AG20443 (cell line): Measurements from ENCODE around the gene GEMIN4.
A peak's percentile ranks its signal among the peaks of the same experiment; 100 is the strongest.
"Not testable (repeated sequence)": the region's sequence is repeated elsewhere in the genome, so short reads cannot be mapped to it uniquely, and the experiment has no call there.

ENCODE experiments used
- DNase-seq: peaks from one replicate; pipeline ENCODE4 v3.0.0; 2012; ENCODE audit warnings: low spot score, mixed read lengths

Gene GEMIN4

DNA sequence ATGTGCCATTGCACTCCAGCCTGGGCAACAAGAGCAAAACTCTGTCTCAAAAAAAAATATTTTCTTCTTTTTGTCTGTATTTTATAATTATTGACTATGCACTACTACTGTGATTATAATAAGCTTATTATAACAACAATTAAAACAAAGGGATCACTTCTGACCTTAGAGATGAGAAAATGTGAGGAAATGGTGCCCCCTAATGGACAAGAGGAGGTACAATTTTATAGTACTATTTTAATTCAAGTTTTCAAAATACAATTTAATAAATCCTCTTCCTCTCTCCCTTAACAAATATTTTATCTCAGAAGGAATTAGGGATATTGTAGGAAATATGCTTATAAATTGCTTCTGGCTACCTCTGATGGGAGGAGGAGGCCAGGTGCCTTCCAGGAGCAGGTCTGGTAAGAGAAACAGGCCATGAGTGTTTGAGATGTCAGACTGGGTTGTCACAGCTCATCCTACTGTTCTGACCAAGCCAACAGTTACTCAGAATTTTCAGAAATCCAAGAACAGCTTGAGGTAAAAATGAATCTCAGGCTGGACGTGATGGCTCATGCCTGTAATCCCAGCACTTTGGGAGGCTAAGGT lies 51.5 kb downstream of the GEMIN4 start:
- peak; percentile 55 for DNase-seq

DNA sequence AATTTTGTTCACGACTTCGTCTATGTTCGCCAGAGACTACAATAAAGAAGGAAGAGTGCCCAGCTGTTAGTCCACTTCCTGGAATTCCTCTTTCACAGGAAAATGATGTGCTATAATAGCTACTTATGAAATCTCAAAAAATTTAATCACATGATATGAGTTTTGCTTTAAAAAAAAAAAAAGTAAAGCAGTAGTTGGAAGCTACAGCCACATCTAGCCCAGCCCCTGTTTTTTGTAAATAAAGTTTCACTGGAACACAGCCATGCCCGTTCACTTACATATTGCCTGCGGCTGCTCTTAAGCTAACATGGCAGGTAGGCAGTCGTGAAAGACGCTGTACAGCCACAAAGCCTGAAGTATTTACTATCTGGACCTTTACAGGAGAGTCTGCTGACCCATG lies 52.7 kb downstream of the GEMIN4 start:
- no peak for DNase-seq

DNA sequence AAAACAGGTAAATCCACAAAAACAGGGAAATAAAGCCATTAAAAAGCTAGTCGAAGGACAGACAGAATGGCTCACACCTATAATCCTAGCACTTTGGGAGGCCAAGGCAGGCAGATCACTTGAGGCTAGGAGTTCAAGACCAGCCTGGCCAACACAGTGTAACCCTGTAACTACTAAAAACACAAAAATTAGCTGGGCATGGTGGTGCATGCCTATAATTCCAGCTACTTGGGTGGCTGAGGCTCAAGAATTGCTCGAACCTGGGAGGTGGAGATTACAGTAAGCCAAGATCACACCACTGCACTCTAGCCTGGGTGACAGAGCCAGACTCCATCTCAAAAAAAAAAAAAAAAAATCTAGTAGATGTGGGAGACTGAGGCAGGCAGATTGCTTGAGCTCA lies 54.0 kb downstream of the GEMIN4 start:
- not testable (repeated sequence) for DNase-seq

DNA sequence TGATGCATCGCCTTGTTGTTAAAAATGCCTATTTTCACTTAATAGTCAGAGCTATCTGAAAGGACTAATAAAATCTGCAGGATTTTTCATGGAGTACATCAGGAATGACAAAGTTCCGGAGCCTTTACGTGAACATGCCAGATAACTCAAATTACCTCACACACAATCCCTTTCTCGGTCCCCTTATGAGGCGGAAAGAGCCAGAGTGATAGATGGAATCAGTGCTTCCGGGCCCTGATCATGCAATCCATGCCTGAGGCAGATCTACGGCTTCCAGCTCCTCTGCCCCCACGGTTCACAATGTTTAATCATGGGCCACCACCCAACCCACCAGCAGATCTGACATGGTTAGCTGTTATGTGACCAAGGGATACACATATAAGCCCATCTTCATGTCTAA lies 54.4 kb downstream of the GEMIN4 start:
- DNase-seq: no peak

DNA sequence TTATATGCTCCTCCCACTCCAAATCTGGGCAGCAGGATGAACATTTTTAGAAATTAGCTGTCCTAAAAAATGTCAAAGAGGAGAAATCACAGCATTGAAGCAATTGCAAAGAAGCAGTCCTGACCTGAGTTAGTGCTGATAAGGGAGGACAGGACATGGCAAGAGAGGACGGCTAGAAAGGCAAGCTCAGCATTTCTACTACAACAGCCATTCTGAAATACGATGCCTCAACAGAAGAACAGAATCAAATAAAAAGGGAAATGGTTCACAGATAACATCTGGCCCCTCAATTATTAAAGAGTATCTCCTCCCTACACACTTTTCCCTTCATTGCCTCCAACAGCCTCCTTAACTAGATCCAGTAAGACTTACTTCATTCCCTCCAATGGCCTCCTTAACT lies 55.7 kb downstream of the GEMIN4 start:
- DNase-seq: no peak
